HEK293 (cell line): ENCODE data around the gene CD302.

Source experiments
- CTCF ChIA-PET: fragments of 350-600 bp; formaldehyde crosslinking; extraction: SDS; loops from one replicate; lab custom pipeline; 2021; ENCODE audit warnings: antibody characterized with exemption; lab: Yijun Ruan, JAX
- POLR2A ChIA-PET: fragments of 300-600 bp; formaldehyde crosslinking; extraction: SDS; loops from one replicate; lab custom pipeline; 2020; ENCODE audit warnings: antibody characterized with exemption, inconsistent platforms; lab: Yijun Ruan, JAX
- H3K27ac ChIP-seq: fragments of 200-500 bp; sonication (Bioruptor generic); 2 replicates; pipeline ENCODE4 v1.5.1; 2014; ENCODE audit warnings: low read depth, low read length, control low read depth, inconsistent platforms; ENCODE audit errors: extremely low read depth
- H3K36me3 ChIP-seq, 2 experiments: fragments of 200-500 bp in 1 of 2; sonication (Bioruptor generic) in 1 of 2; 1 replicate in 1 of 2; 2 replicates in 1 of 2; pipeline ENCODE4 v1.5.1; 2014 to 2017; ENCODE audit warnings: inconsistent platforms in 2 of 2, low read length in 2 of 2; ENCODE audit not compliant: control insufficient read depth in 2 of 2, insufficient read depth in 1 of 2
- H3K4me1 ChIP-seq: fragments of 200-500 bp; sonication (Bioruptor generic); 2 replicates; pipeline ENCODE4 v1.5.1; 2014; ENCODE audit warnings: mild to moderate bottlenecking, low read length, inconsistent platforms; ENCODE audit not compliant: control insufficient read depth, insufficient read depth
- H3K4me3 ChIP-seq: 2 replicates; pipeline ENCODE4 v1.5.1; 2011; ENCODE audit warnings: low read depth, mild to moderate bottlenecking, control low read depth, low read length, moderate library complexity
- H3K9me3 ChIP-seq: fragments of 200-500 bp; sonication (Bioruptor generic); 2 replicates; pipeline ENCODE4 v1.5.1; 2014; ENCODE audit warnings: low read depth, low read length, inconsistent platforms; ENCODE audit not compliant: control insufficient read depth, insufficient read depth
- EGR2 ChIP-seq: fragments of 450-650 bp; formaldehyde crosslinking; IDR thresholded peaks from 2 replicates; pipeline ENCODE4 v1.5.1; 2016; ENCODE audit warnings: low read depth, missing biosample characterization, missing genetic modification characterization
- PRDM10 ChIP-seq: fragments of 450-650 bp; formaldehyde crosslinking; IDR thresholded peaks from 2 replicates; pipeline ENCODE4 v1.5.1; 2016; ENCODE audit warnings: missing biosample characterization, missing genetic modification characterization
- SCRT1 ChIP-seq: fragments of 450-650 bp; formaldehyde crosslinking; IDR thresholded peaks from 2 replicates; pipeline ENCODE4 v1.5.1; 2016; ENCODE audit warnings: missing biosample characterization, missing genetic modification characterization, borderline replicate concordance
- ZBTB20 ChIP-seq: fragments of 450-650 bp; formaldehyde crosslinking; IDR thresholded peaks from 2 replicates; pipeline ENCODE4 v1.5.1; 2016; ENCODE audit warnings: missing biosample characterization, missing genetic modification characterization
- ZEB2 ChIP-seq: fragments of 450-650 bp; formaldehyde crosslinking; IDR thresholded peaks from 2 replicates; pipeline ENCODE4 v1.5.1; 2016; ENCODE audit warnings: missing biosample characterization, missing genetic modification characterization
- ZFP3 ChIP-seq: fragments of 450-650 bp; formaldehyde crosslinking; IDR thresholded peaks from 2 replicates; pipeline ENCODE4 v1.5.1; 2016; ENCODE audit warnings: low read depth, missing biosample characterization, missing genetic modification characterization
- ZFP69B ChIP-seq: fragments of 450-650 bp; formaldehyde crosslinking; IDR thresholded peaks from 2 replicates; pipeline ENCODE4 v1.5.1; 2016; ENCODE audit warnings: missing biosample characterization, missing genetic modification characterization
- ZNF10 ChIP-seq: fragments of 450-650 bp; formaldehyde crosslinking; IDR thresholded peaks from 2 replicates; pipeline ENCODE4 v1.5.1; 2017; ENCODE audit warnings: missing biosample characterization, missing genetic modification characterization
- ZNF121 ChIP-seq: fragments of 450-650 bp; formaldehyde crosslinking; IDR thresholded peaks from 2 replicates; pipeline ENCODE4 v1.5.1; 2016; ENCODE audit warnings: missing biosample characterization, missing genetic modification characterization
- ZNF174 ChIP-seq: fragments of 450-650 bp; formaldehyde crosslinking; IDR thresholded peaks from 2 replicates; pipeline ENCODE4 v1.5.0; 2017; ENCODE audit warnings: missing biosample characterization, mild to moderate bottlenecking, missing genetic modification characterization
- ZNF23 ChIP-seq: fragments of 450-650 bp; formaldehyde crosslinking; IDR thresholded peaks from 2 replicates; pipeline ENCODE4 v1.5.1; 2016; ENCODE audit warnings: missing biosample characterization, missing genetic modification characterization, borderline replicate concordance
- ZNF311 ChIP-seq: fragments of 450-650 bp; formaldehyde crosslinking; IDR thresholded peaks from 2 replicates; pipeline ENCODE4 v1.5.1; 2017; ENCODE audit warnings: missing biosample characterization, missing genetic modification characterization, borderline replicate concordance
- ZNF391 ChIP-seq: fragments of 450-650 bp; formaldehyde crosslinking; IDR thresholded peaks from 2 replicates; pipeline ENCODE4 v1.5.1; 2016; ENCODE audit warnings: low read depth, missing biosample characterization, missing genetic modification characterization, borderline replicate concordance
- ZNF398 ChIP-seq: fragments of 450-650 bp; formaldehyde crosslinking; IDR thresholded peaks from 2 replicates; pipeline ENCODE4 v1.5.1; 2017; ENCODE audit warnings: missing biosample characterization, missing genetic modification characterization
- ZNF426 ChIP-seq: fragments of 450-650 bp; formaldehyde crosslinking; IDR thresholded peaks from 2 replicates; pipeline ENCODE4 v1.5.1; 2017; ENCODE audit warnings: missing biosample characterization, missing genetic modification characterization, mild to moderate bottlenecking, inconsistent platforms, moderate library complexity
- ZNF433 ChIP-seq: fragments of 450-650 bp; formaldehyde crosslinking; IDR thresholded peaks from 2 replicates; pipeline ENCODE4 v1.5.1; 2016; ENCODE audit warnings: missing biosample characterization, missing genetic modification characterization, low read depth
- ZNF548 ChIP-seq: fragments of 450-650 bp; formaldehyde crosslinking; IDR thresholded peaks from 2 replicates; pipeline ENCODE4 v1.5.1; 2016; ENCODE audit warnings: missing biosample characterization, missing genetic modification characterization
- ZNF621 ChIP-seq: fragments of 450-650 bp; formaldehyde crosslinking; IDR thresholded peaks from 2 replicates; pipeline ENCODE4 v1.5.1; 2017; ENCODE audit warnings: missing biosample characterization, missing genetic modification characterization
- ZNF707 ChIP-seq: fragments of 450-650 bp; formaldehyde crosslinking; IDR thresholded peaks from 2 replicates; pipeline ENCODE4 v1.5.1; 2016; ENCODE audit warnings: missing biosample characterization, missing genetic modification characterization
- ZNF777 ChIP-seq: fragments of 450-650 bp; formaldehyde crosslinking; IDR thresholded peaks from 2 replicates; pipeline ENCODE4 v1.5.1; 2017; ENCODE audit warnings: missing biosample characterization, missing genetic modification characterization, borderline replicate concordance
- ZSCAN4 ChIP-seq: fragments of 450-650 bp; formaldehyde crosslinking; IDR thresholded peaks from 2 replicates; pipeline ENCODE4 v1.5.1; 2017; ENCODE audit warnings: missing biosample characterization, missing genetic modification characterization

CD302 gene

GRCh38 chr2:159769147-159769546 lies 28.9 kb downstream of the CD302 start:
- TF ChIP-seq ZFP3 (tag by site-specific recombination) (no peak), ZFP69B (no peak), ZNF10 (tag by site-specific recombination) (no peak), ZNF174 (tag by site-specific recombination) (no peak), ZNF777 (no peak), ZNF548 (tag by site-specific recombination) (no peak), ZNF391 (tag by site-specific recombination) (no peak), ZEB2 (tag by site-specific recombination) (no peak)
- Histone ChIP-seq H3K36me3 (peaks cover 11 to 55% of the 10 kb centered on the region in 2 experiments; a peak in 2 of 3 replicates), H3K27ac (no peak overlapping the region), H3K4me3 (no peak overlapping the region), H3K9me3 (no peaks in the 10 kb centered on the region), H3K4me1 (no peaks in the 10 kb centered on the region)
- ChIA-PET POLR2A (no interaction called here), CTCF (no interaction called here)

- ChIA-PET CTCF (interaction anchor here (0.6 to 0.9 kb wide), 3 partner anchors 15 to 73 kb away, joined by 3 to 4 read pairs (median 3); no protein-coding TSS in a partner anchor), POLR2A (no interaction called here)
- TF ChIP-seq ZNF433 (tag by site-specific recombination) (no peak), SCRT1 (tag by site-specific recombination) (no peak), ZNF121 (tag by site-specific recombination) (no peak), ZNF707 (tag by site-specific recombination) (no peak), ZNF621 (tag by site-specific recombination) (no peak), ZNF311 (tag by site-specific recombination) (no peak), PRDM10 (tag by site-specific recombination) (no peak), ZNF398 (tag by site-specific recombination) (no peak), ZNF23 (tag by site-specific recombination) (no peak), ZBTB20 (tag by site-specific recombination) (no peak), ZSCAN4 (tag by site-specific recombination) (no peak), ZNF426 (tag by site-specific recombination) (no peak), EGR2 (tag by site-specific recombination) (no peak)
- H3K4me3 ChIP-seq: no peak overlapping the region
- no peaks in the 10 kb centered on the region for H3K9me3 ChIP-seq
- H3K4me1 ChIP-seq: no peaks in the 10 kb centered on the region
- peaks cover 47 to 92% of the 10 kb centered on the region in 2 experiments for H3K36me3 ChIP-seq
- H3K27ac ChIP-seq: no peak overlapping the region
These were observed 35.9 kb downstream of the CD302 start for GRCh38 chr2:159762075-159762474.
